ENCODE measurements around the gene HEATR5B.

The HEATR5B gene

DNA sequence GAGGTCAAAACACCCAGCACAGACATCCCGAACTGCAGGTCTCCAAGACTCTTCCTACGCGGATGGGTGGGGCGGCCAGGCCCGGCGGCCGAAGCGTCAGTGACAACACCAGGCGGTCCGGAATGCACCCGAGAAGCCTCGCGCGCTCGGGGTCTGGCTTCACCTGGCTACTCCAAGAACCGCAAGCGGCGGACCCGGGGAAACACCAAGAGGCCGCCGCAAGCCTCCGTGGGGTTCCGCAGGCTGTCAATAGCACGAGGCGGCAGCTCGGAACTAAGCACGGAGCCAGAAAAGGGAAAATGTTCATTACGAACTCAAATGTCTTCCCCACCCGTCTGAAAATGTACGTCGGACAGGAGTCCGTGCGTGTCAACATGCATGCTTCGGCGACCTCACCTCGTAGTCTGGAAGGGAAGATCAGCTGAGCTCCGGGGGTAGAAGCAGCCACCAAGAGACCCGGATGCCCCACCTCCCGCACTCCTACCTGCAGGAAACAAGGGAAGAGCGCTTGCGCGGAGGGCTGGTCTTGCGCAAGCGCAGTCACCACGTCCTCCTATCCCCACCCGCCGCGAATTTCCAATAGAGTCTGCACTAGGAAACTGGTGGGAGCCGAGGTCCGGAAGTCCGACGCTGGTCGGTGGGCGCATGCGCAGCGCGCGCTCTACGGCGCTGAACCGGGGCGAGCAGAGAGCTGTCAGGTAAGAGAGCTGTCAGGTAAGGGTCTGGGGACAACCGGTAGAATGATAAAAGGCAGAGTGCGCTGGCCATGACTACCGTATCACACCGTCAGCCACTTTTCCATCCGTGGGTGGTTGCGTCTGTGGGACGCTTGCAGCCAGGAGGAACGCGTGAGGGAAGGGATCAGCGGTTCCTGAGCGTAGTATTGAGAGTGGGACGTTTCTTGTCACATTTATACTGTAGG, at the start of gene HEATR5B, which contains the start of gene GPATCH11:
HEATR5B (minus strand) TSS at position 500 of the 922 bp plus-strand sequence. CDS start 958 bp downstream, outside the sequence.
GPATCH11 (plus strand) TSS at position 646 of the 922 bp plus-strand sequence. CDS start 3,864 bp downstream, outside the sequence.
- no peak for FAIRE-seq

DNA sequence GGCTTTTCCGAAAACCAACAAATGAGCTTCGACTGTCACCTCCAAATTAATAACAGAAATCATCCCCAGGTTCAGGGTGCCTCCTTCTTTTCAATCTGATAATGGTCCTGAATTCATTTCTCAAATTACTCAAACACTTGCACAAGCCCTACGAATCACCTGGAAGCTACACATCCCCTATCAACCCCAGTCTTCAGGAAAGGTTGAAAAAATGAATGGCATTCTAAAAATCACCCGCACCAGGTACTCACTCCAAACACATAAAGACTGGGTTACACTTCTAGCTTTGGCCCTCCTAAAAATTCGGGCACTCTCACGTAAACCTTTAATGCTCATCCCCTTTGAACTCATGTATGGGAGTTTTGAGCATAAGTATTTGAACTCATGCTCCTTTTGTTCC, 48.7 kb upstream of the HEATR5B start:
- no peak for FAIRE-seq

GRCh38 chr2:37125416-37125815, 41.2 kb upstream of the HEATR5B start:
- no peak for FAIRE-seq

- no peak for FAIRE-seq
These were observed 35.0 kb upstream of the HEATR5B start for GRCh38 chr2:37119157-37119556.

DNA sequence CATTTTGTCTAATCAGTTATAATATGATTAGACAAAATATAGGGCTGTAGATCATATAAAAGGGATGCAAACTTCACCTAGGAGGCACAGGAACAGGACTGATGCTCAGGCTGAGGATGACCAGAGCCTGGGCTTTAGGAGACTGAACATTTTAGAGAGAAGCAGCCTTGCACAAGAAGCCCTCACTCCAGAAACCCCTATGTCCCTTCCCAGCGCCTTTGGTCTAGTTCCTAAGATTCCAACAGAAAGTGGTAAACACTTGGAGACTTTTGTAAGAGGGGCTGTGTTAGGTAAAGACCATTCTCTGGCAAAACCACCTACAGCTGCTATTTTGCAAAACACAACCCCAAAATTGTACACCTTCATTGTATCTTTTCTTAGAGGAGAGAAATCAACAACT, 33.4 kb upstream of the HEATR5B start:
- no peak for FAIRE-seq

DNA sequence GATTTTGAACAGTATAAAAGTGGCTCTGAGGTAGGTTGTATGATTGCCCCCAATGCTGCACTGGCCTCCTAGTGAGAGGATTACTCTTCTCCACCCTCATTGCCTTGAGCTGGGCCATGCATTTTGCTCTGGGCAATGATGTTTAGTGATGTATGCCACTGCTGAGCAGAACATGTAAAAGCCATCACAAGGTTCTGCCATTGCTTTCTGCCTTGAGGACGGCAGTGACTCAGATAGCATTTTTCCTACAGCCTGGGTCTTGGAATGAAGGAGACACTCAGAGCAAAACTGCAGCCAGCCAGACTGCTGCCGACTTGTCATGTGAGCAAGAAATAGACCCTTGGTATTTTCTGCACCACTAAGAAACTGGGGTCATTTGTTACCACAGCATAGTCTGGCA, 27.8 kb upstream of the HEATR5B start:
- no peak for FAIRE-seq

GRCh38 chr2:37110306-37111212, 26.4 kb upstream of the HEATR5B start:
- FAIRE-seq: no peak

DNA sequence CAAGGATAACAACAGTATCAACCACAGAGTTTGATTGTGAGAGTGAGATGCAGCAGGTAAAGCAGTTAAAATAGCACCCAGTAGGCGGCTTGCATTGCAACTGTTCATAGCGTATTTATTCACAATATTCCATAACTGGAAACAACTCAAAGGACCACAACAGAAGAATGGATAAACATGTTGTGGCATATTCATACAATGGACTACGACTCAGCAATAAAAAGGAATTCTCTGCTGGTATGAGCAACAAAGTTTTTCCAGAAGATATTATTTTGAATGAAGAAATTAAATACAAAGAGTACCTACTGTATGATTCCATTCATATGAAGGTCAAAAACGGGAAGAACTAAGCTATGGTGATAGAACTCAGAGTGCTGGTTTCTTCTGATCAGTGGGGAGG, 25.4 kb upstream of the HEATR5B start:
- no peak for FAIRE-seq

- FAIRE-seq: no peak
These were observed 21.0 kb upstream of the HEATR5B start for GRCh38 chr2:37105150-37105549.

DNA sequence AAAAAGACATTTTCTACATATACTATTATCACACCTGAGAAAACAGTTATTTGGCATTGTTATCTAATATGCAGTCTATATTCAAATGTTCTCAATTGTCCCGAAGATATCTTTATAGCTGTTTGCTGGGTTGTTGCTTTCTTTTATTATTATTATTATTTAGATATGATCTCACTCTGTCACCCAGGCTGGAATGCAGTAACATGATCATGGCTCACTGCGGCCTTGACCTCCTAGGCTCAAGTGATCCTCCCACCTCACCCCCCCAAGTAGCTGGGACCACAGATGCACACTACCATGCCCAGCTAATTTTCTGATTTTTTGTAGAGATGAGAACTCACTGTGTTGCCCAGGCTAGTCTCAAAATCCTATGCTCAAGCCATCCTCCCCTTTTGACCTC, 20.0 kb upstream of the HEATR5B start:
- no peak for FAIRE-seq

DNA sequence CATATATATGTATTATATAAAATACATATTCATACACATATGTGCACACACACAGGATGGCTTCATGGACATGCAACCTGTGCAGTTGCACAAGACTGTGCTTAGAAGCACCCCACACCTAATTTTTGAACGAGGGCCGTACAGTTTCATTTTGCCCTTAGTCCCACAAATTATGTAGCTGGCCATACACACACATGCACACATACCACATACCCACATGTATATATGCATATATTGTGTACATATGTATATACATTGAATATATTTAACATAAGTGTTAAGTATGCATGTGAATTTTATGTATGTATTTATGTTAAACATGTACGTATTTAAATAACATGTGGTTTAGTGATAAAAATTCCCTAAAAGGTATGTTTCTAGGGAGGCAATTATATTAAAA, 18.4 kb upstream of the HEATR5B start:
- no peak for FAIRE-seq

- FAIRE-seq: no peak
These were observed 15.9 kb upstream of the HEATR5B start for GRCh38 chr2:37100054-37100453.

GRCh38 chr2:37098416-37099118, 14.4 kb upstream of the HEATR5B start:
- FAIRE-seq: no peak

DNA sequence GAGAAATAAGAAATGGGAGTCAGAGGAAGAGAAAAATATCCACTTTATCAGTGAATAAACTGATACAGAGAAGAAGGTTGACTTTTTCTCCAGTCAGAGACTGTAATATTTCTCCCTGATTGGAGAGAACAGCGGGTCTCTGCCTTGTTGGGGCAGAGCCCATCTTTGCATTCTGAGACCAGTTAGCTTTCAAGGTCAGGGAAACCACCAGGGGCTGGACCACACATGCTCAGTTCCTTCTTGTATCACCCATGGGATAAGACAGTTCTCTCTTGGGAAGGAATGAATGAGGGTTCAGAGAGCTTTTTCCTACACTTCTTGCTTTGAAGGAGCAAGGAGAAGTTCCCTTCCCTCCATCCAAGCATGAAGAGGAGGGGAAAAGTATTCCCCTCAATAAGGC, 12.4 kb upstream of the HEATR5B start:
- FAIRE-seq: no peak

DNA sequence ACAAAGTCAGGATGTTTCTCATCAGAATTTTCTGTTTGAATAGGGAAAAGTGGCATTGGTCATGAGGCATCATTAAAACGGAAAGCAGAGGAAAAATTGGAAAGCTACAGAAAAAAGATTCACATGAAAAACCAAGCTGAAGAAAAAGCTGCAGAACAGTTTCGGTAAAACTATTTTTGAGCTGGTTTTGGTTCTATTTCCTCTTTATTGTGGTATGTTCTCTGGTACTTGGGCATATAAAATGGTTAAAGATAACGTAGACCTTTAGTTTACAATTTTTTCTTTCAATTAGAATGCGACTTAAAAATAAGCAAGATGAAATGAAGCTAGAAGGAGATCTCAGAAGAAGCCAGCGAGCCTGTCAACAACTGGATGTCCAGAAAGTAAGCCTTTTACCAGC, 7.7 kb upstream of the HEATR5B start:
- FAIRE-seq: no peak

GRCh38 chr2:37090019-37090477, 5.9 kb upstream of the HEATR5B start:
- no peak for FAIRE-seq

DNA sequence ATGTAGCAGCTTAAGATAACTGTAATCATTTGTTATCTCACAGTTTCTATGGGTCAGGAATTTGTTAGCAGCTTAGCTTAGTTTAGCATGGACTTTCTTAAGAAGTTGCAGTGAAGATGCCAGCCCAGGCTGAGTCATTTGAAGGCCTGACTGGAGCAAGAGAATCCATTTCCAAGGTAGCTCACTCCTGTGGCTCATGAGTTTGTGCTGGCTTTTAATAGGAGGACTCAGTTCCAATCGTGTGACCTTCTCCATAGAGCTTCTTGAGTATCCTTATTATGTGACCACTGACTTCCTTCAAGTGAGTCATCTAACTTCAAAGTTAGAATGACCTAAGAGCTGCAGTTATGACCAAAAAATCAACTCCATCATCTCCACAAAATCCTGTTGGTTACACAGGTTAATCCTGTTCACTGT, 1.6 kb upstream of the HEATR5B start:
- FAIRE-seq: no peak

GRCh38 chr2:37084797-37085196, 625 bp upstream of the HEATR5B start:
- no peak for FAIRE-seq

- FAIRE-seq: no peak
These were observed 3.5 kb downstream of the HEATR5B start for GRCh38 chr2:37080689-37081088.

DNA sequence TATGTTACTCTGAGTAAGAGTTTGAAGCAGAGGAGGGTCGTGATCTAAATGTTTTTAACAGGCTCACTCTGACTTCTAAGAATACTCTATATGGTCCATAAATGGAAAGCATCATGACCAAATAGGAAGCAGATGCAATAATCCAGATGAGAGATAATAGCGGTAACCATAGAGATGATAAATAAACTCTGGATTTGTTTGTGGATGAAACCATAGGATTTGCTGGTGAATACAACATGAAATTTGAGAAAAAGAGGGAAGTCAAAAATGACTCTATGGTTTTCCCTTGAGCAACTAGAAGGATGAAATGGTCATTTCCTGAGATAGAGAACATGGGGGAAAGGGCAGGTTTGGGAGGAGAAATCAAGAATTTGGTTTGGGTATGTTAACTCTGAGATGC, 3.9 kb downstream of the HEATR5B start:
- FAIRE-seq: no peak

- FAIRE-seq: no peak
These were observed 13.2 kb downstream of the HEATR5B start for GRCh38 chr2:37070931-37071330.

DNA sequence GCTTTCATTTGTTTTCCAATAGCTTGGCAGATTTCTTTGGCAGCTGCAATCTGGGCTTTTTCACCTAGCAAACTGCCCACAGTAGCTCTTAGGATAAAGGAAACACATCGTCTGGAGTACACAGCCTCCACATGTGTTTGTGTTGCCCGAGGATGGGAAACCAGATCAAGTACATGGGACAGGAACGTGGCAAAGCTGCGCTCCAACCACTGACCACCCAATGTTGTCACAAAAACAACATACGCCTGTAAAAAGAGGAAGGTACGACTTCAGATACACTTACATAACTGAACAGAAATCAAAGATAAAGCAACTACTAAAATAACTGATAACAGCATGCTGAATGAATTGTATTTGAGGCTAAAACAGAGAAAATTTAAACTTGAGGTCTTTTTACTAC, 15.5 kb downstream of the HEATR5B start:
- FAIRE-seq: no peak

GRCh38 chr2:37061776-37062175, 22.4 kb downstream of the HEATR5B start:
- no peak for FAIRE-seq
